CD4-positive, alpha-beta T cell treated with Interleukin-17A for 1 hour (primary cell): ENCODE measurements around the gene USP7.
"Not testable (repeated sequence)": the region's sequence is repeated elsewhere in the genome, so short reads cannot be mapped to it uniquely, and the experiment has no call there.

Experiments used
- DNase-seq: peaks from one replicate; pipeline ENCODE4 v3.0.0-alpha.2; 2020

USP7 gene

DNA sequence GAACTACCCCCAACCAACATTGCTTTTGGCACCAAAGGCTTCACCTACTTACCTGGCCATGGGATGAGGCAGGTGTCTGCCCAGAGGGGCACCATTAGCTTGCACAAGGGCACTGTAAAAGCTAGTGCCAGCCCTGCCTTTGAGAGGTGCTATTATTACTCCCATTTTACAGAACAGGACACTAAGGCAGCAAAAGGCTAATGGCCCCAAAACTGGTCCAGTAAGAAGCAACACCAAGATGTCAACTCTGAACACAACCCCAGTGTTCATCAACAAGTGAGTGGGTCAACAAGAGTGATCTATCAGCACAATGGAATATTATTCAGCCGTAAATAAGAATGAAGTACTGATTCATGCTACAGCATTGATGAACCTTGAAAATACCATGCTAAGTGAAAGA is 7.7 kb upstream of the USP7 start:
- DNase-seq, result no peak

DNA sequence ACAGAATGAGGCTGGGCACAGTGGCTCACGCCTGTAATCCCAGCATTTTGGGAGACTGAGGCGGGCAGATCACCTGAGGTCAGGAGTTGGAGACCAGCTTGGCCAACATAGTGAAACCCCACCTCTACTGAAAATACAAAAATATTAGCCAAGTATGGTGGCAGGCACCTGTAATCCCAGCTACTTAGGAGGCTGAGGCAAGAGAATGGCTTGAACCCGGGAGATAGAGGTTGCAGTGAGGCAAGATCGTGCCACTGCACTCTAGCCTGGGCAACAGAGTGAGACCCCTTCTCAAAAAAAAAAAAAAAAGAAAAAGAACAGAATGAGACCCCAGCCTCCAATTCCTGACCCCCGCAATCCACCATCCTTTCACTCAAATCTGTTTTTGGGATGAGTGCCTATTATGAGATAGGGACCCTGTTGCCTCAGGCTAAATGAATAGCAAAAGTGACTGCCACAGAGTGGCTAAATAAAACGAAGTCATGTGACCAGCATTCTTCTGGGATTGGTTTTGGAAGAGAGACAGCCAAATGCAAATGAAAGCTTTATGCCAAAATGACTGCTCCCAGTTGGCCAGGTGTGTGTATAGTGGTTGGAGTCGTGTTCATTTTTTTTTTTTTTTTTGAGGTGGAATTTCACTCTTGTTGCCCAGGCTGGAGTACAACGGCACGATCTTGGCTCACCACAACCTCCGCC is 5.6 kb upstream of the USP7 start:
- DNase-seq, result not testable (repeated sequence)

DNA sequence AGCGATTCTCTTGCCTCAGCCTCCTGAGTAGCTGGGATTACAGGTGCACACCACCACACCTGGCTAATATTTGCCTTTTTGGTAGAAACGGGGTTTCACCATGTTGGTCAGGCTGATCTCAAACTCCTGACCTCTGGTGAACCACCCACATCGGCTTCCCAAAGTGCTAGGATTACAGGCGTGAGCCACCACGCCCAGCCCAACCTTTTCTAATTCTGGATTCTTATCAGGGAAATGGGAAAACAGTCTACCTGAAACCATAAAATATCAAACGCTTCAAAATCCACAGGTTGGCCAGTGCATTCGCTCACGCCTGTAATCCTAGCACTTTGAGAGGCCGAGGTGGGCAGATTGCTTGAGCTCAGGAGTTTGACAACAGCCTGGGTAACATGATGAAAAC is 4.3 kb upstream of the USP7 start:
- DNase-seq, result not testable (repeated sequence)

DNA sequence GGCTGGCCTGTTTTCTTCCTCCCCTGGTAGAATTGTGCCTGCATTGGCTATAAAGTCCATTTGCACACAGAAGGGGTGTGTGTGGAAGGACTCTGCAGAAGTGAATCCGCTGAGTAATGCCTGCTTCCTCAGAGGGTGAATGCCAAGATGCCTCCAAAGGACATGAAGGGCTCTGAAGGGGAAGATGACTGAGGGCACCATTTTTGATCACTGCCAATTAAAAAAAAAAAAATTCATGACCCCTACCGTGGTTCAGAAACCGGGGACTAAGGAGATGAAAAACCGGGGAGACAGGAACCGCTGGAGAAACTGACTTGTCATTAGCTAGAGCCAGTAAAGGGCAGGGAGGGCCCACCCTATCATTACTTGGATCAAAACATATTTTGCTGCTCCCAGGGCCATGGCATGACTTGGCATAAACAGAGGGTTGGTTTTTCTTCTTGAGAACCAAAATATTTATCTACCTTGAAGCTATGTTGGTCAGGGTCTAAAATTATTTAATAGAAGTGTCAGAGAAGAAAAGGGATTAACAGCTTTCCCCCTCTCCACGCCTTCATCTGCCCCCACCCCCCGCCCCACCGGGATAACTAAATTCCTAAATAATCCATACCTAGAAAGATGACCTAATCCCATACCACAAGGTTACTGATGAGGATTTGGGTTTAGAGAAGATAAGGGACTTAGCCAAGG is 3.6 kb upstream of the USP7 start:
- no peak for DNase-seq

DNA sequence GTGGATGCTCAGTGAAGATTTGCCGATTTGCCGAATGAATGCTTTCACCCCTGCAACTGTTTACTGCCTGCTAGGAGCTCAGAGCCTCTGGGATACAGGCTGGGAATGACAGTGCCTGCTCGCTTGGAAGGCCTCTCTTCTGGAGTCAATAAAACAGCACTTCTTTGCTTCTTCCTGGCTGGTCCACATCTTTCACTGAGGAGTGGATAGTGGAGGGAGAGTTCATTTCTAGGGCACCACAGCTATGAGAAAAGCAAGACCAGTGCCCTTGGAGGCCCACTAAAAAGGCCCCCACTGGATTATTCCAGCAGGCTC is 3.1 kb upstream of the USP7 start:
- DNase-seq, result no peak

DNA sequence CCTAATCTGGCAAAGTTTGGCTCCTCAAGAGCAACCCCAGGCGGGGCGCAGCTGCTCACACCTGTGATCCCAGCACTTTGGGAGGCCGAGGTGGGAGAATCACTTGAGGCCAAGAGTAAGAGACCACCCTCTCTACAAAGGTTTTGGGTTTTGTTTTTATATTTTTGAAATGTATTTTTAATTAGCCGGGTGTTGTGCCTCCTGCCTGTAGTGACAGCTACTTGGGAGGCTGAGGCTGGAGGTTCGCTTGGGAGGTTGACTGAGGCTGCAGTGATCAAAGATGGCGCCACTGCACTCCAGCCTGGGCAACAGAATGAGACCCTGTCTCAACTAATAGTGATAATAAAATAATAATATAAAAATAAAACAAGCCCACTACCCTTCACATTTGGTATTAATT is 756 bp upstream of the USP7 start:
- DNase-seq, result no peak

DNA sequence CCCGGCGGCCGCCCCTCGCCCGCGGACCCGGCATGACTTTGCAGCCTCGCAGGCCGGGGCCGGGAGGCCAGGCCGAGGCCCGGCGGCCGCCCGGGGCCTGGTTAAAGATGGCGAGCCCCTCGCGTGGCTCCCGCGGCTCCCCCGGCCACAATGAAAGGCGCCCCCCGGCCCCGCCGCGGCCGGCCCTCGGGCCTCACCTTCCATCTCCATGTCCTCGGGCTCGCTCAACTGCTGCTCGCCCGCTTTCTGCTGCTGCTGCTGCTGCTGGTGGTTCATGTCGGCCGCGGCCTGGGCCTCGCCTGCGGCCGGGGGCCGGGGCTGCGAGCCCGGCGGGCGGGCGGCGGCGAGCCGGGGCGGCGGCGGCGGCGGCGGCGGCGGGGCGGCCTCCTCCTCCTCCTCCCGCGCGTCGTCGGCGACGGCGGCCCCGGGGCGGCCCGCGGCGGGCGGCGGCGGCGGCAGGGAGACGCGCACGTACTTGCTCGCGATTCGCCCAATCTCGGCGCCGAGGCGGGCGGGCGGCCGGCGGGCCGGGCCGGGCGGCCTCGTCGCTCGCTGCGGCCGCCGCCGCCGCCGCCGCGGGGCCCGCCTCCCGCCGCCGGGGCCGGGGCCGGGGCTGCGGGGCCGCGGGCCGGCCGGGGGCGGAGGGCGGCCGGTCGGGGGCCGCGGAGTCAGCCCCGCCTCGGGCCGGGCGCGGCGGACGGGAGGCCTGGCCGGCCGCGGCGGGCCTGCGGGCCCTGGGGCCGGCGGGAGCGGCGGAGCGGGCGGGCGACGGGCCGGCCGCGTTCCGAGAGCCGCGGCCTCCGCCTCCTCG is 491 bp downstream of the USP7 start:
- no peak for DNase-seq

DNA sequence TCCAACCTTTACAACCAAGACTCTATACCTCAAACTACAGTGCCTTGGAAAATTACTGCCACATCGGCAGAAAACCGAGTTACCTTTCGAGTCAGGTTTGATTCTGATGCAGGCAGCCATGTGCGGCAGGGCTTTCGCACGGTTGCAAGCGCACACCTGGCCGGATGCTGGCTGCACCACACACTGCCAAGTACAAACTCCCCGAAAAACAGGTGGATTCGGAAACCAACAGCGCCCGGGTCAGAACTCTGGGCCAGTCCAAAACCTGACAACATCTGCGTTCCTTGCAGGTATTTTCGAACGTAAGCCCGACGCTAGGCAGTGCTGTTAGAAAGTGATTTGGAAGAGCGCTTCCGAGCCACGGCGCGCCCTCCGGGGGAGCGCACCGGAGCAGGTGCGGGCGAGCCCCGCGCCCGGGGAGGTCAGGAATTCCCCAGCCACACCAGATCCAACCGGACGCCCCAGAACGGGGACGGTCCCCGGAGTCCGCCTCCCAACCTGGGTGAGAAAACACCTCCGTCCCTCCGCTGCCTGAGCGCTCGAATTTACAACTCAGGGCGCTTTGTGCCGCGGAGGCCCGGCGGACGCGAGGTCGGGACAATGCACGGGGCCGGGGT is 1.2 kb downstream of the USP7 start:
- peak; percentile 70 for DNase-seq

DNA sequence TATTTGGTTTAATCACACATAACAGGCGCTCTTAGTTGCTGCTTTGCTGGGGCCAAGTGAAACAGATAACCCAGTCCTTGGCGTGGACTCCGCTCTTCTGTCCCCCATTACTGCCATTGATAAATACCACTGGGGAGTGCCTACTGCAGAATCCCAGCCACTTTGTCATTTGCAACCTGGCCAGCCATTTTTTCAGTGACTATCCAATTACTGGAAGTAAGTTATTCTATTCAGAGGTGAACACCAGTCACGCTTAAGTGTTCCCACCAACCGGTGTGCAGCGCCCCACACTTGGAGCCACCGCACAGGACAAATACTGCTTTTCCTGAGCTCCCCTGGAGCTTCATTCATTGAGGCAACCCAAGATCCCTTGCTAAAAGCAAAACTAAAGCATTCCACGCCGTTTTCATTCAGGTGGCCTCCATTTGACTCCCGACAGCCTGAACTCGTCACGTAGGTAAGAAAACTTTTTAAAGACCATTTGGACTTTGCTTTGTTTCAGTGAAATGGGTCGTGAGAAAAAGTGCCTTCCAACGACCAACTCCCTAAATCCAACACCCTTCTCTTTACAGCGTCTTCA is 1.8 kb downstream of the USP7 start:
- no peak for DNase-seq

DNA sequence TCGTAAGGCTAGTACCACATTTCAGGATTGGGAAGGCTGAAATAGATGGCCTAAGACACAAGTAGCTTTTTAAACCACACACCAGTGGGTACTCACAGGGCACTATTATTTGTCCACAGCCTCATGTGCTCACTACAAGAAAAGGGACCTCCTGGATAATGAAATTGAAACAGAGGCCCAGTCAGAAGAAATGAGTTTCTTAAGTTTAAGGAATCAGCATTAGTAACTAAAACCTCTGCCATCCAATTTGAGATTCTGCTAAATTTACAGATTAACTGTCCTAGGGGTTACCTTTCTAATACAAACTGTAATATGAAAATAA is 3.0 kb downstream of the USP7 start:
- DNase-seq, result no peak

DNA sequence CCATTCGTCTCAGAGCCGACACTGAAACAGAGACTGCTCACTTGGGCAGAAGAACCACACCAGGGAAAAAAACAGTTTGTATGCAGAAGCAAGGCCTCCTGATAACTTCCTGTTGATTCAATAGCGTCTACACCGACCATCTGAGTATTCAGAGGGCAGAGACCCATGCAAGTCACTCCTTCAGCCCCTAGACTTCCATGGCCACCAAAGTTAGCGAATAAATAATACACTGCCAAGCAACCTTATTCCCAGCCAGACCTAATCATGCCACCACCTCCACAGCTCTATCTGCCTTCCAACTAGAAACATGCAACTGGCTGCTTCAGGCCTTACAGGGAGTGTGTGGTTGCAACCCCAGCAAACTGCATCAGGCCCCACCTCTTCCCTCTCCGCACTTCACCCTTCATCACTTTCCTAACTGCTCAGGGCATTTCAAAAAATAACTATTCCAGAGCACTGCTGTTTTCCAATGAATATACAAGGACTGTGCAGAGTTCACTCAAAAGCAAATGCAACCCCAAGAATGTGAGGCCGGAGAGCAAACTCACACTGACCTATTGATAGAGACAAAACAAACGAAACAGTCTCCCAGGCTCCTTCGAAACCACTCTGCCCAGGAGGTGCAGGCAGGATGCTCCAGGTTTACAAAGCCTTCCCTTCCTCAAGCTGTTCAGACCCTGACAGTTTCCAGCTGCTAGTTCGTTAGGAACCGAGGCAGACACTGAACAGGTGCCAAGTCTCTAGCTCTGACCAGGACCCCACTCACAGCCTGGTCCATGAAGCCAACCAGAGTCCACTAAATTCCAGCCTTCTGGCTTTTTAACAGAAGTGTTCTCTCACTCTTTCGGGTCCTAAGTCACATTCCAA is 3.6 kb downstream of the USP7 start:
- DNase-seq, result peak; percentile 46

DNA sequence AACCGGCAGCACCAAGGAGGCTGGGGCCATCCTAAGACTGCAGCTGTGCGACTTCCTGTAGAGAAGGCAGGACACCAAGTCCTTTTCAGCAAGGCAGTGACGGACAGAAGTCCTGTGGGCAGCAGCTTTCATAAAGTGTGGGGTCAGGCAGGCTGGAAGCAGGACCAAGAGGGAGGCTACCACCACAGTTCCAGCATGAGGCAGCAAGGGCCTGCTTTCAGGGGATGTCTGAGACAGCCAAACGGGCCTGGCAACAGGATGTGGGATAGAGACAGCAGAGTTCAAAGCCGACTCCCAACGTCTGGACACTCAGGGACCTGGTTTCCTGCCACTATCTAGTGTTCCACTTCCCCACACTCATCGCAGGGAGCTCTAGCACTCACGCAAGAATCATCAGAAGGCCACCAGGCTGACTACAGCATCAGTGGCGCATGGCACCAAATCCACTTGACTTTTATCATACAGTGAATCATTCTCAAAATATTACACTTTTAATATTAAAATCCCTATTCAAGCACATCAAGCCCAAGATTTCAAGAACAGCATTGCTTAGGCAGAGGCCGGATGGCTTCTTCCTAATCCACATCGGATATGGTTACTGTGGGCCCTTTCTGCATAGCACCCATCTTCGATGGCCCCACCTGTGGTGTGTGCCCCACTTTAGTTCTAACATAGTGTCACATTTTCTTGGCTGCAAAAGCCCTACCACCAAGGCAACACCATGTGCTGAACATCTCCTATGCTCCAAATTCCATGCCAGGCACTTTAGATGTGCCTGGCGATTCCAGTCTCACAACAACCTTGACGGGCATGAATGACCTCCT is 5.2 kb downstream of the USP7 start:
- DNase-seq, result peak; percentile 43

DNA sequence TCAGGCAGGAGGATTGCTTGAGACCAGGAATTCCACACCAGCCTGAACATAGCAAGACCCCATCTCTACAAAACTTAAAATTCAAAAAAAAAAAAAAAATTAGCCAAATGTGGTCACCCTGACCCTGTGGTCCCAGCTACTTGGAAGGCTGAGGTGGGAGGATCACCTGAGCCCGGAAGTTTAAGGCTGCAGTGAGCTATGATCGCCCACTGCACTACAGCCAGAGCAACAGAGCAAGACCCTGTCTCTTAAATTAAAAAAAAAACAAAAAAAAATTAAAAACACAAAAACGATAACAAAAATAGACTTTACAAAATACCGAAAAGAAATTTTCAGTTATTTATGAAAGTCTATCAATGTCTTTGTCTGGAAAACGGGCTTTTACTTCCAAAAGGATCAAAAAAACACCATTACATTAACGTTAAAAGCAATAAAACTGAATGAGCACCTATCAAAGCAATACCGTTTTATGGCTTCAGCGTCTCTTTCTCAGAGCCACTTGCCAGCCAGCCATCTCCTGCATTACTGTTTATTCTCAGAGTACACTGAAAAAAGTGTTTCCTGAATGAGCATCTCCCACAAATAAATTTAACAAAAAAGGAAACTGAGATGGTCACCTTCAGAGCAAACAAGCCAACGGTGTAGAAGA is 6.1 kb downstream of the USP7 start:
- DNase-seq, result no peak

DNA sequence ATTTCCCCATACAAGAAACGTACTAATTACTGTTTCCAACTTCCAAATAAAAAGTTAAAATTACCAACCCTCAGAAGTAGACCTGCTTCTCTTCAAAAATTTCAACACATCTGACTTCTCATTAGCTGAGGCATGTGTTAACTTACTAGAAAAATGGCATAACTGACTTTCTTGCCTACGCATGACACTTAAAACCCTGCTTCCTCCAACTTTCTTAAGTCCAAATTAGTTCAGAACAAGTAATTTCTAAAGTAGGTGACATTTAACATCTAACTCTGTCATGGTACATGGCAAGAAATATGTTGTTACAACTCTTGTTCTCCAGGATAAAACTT is 6.7 kb downstream of the USP7 start:
- DNase-seq, result no peak

DNA sequence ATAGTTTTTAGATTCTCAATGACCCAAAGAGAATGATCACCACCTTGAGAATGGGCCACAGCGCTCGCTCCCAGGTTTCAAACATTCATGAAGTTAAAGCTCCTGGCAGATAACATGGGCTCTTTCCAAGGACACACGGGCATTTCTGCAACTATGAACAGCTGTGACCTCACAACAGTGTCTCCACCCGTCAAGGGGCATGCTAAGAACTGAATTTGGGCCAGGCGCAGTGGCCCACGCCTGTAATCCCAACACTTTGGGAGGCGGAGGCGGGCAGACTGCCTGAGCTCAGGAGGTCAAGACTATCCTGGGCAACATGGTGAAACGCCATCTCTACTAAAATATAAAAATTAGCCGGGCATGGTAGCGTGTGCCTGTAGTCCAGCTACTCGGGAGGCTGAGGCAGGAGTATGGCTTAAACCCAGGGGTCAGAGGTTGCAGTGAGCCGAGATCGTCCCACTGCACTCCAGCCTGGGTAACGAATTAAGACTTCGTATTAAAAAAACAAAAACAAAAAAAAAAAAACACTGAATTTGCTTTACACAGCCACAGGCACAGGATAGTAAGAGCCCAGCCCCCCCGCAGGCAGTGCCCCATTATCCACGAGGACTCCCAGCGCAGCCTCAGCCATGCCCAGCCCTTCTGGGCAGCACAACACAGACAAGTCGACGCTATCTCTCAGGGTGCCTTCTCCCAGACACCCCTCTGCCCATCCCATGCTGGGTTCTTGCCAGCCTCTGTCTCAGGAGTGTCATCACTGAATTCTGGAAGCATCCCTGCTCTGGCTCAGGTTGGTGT is 7.2 kb downstream of the USP7 start:
- no peak for DNase-seq

DNA sequence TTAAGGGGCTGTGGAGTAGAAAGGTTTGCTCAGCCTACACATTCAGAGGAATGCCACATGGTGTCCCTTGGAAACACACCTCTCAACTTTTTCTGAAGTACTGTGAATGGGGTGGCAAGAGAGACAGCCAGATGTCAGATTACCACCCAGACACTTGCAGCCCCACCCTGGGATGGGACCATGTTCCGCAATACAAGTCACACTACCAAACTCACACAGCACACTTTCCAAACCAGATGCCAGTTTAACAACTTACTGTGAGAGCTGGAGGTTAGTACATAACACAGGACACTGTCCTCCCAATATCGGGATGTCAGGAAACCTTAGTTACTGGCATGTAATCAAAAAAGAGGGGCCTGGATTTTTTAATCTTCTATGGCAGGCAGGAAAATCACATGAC is 7.9 kb downstream of the USP7 start:
- no peak for DNase-seq

DNA sequence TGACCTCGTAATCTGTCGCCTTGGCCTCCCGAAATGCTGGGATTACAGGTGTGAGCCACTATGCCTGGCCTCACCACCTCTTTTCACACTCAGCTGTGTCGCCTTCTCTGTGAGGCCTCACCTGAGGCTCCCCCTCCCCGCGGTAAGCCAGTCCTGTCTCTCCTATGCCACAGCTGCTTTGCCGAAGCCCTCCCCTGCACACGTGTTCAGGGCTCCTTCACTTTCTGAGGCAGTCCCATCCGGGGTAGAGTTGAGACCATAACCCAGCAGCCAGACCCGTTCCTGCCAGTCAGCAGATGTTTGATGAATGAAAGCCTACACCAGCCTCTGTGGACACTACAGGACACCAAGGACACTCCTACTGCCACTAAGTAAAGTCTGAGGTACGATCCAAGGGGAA is 10.6 kb downstream of the USP7 start:
- no peak for DNase-seq

DNA sequence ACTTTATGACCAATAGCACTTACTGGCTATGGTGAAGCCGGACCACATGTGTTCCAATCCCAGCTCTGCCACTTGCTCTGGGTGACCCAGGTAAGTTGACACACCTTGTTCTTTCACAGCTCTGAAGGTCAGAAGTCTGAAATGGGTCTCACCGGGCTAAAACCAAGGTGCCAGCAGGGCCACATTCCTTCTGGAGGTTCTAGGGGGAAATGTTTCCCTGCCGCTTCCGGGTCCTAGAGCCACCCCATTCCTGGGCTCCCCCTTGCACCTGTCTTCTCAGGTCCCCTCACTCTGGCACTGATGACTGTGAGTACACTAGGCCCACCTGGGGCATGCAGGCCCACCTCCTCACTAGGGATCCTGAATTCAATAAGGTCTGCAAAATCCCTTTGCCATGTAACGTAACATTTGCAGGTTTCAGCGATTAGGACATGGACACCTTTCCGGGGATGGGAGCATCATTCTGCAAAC is 11.4 kb downstream of the USP7 start:
- DNase-seq, result no peak

DNA sequence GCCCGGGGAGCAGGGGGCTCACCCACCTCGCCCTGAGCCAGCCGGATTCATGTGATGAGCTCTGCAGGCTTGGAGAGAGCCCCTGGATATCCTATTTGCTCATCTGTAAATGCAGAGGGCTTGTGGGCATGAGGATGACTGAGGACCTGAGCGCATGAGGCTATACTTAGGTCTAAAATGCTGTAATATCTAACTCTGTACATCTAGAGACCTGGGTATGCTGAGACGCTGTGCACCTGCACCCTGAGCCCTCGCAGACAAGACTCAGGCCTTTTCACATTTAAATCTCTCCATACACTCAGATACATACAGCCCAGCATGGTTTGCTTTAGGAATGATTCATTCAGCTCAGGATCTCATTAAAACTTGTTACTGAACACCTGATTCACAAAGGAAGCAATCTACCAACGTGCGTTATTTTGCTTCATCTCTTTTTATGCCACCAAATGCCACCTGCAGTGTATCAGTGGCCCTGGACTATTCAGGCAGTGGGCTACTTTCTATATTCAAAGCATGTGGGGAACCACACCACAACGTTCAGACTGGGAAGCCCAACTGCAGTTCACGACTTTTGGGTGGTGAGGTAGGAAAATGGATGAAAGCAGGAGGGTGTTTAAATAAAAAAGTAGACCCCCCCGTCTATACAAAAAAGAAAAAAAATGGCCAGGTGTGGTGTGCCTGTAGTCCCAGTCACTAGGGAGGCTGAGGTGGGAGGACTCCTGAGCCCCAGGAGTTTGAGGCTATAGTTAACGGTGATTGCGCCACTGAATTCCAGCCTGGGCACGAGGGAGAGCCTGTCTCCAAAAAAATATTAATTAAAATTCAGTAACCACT is 12.0 kb downstream of the USP7 start:
- no peak for DNase-seq
